OCI-LY7 (cell line): Measurements from ENCODE around the gene POU4F3. TPM values are rescaled to one million over a fixed set of nuclear protein-coding genes. Genes with fewer than 3 reads are reported as not detected.

ENCODE experiments used
- BruUV-seq: library from RNA; stranded (reverse); fragments of 400-500 nt; replicated peaks from 2 replicates; lab custom pipeline; 2021; lab: Mats Ljungman, UMichigan
- CTCF ChIA-PET: fragments of 300-600 bp; sonication (Branson Sonifier 250); formaldehyde crosslinking; loops from one replicate; lab custom pipeline; 2022; ENCODE audit warnings: antibody characterized with exemption; ENCODE audit not compliant: unreplicated experiment; lab: Charles Lee
- POLR2A ChIA-PET: fragments of 300-600 bp; sonication (Branson Sonifier 250); formaldehyde crosslinking; loops from one replicate; lab custom pipeline; 2022; ENCODE audit warnings: antibody characterized with exemption; lab: Charles Lee
- DNase-seq: peaks from one replicate; pipeline ENCODE4 v3.0.0-alpha.2; 2015; ENCODE audit warnings: low spot score
- H2AFZ ChIP-seq: fragments of 200-600 bp; sonication (generic), shearing (Covaris generic); 2 replicates; pipeline ENCODE4 v1.6.1; 2014; ENCODE audit warnings: mild to moderate bottlenecking, antibody characterized with exemption, low read length, moderate library complexity
- H3K27ac ChIP-seq: fragments of 200-600 bp; sonication (generic); 2 replicates; pipeline ENCODE4 v1.5.1; 2014; ENCODE audit warnings: mixed run types, low read depth, mild to moderate bottlenecking, moderate library complexity, low read length, inconsistent platforms; ENCODE audit not compliant: poor library complexity, severe bottlenecking
- H3K36me3 ChIP-seq: fragments of 200-600 bp; sonication (generic); 2 replicates; pipeline ENCODE4 v1.6.1; 2014; ENCODE audit warnings: mild to moderate bottlenecking, antibody characterized with exemption, low read length, moderate library complexity, mixed read lengths; ENCODE audit not compliant: insufficient read depth
- H3K4me1 ChIP-seq: fragments of 200-600 bp; sonication (generic); 2 replicates; pipeline ENCODE4 v1.5.1; 2014; ENCODE audit warnings: mild to moderate bottlenecking, low read length; ENCODE audit not compliant: insufficient read depth, poor library complexity, severe bottlenecking
- H3K4me2 ChIP-seq: fragments of 200-600 bp; sonication (generic); 2 replicates; pipeline ENCODE4 v1.6.1; 2014; ENCODE audit warnings: mild to moderate bottlenecking, low read length
- H3K4me3 ChIP-seq: fragments of 200-600 bp; sonication (generic); 2 replicates; pipeline ENCODE4 v1.5.1; 2014; ENCODE audit warnings: mild to moderate bottlenecking, low read depth, low read length; ENCODE audit not compliant: poor library complexity, severe bottlenecking
- H3K79me2 ChIP-seq: fragments of 200-600 bp; sonication (generic); 2 replicates; pipeline ENCODE4 v1.6.1; 2016; ENCODE audit warnings: low read depth, mild to moderate bottlenecking, low read length, moderate library complexity, mixed read lengths; ENCODE audit not compliant: insufficient read depth
- H3K9me2 ChIP-seq: fragments of 200-600 bp; sonication (generic); 2 replicates; pipeline ENCODE4 v1.6.1; 2016; ENCODE audit warnings: mild to moderate bottlenecking, low read length, mixed read lengths; ENCODE audit not compliant: insufficient read depth
- H3K9me3 ChIP-seq: fragments of 200-600 bp; sonication (generic); 2 replicates; pipeline ENCODE4 v1.6.1; 2014; ENCODE audit warnings: mild to moderate bottlenecking, mixed run types, low read length, mixed read lengths
- H4K20me1 ChIP-seq: fragments of 200-600 bp; sonication (generic); 2 replicates; pipeline ENCODE4 v1.6.1; 2014; ENCODE audit warnings: mild to moderate bottlenecking, antibody characterized with exemption, low read length, moderate library complexity, mixed read lengths; ENCODE audit not compliant: insufficient read depth
- EZH2phosphoT487 ChIP-seq: fragments of 200-600 bp; sonication (generic); IDR thresholded peaks from 2 replicates; pipeline ENCODE4 v1.6.1; 2018; ENCODE audit warnings: low read depth, borderline replicate concordance, mild to moderate bottlenecking, mixed run types, antibody characterized with exemption, low read length, moderate library complexity, mixed read lengths
- intact Hi-C: fragments of 100-400 bp; cut with micrococcal nuclease; formaldehyde crosslinking; loops from one replicate; pipeline ENCODE4 v1.10.0; 2022; ENCODE audit not compliant: unreplicated experiment
- total RNA-seq, 2 experiments: library from RNA; depleted of rRNA in 1 of 2; stranded (reverse); fragments of >200 nt in 1 of 2; shearing (Covaris generic) in 1 of 2; gene quantifications; 2 replicates each; pipeline ENCODE4 v1.2.3, GENCODE V29; 2014 to 2022
- TF ChIP-seq, protein P1 (sequence below): fragments of 200-600 bp; sonication (generic); conservative IDR thresholded peaks from 2 replicates; pipeline ENCODE4 v1.5.1; 2014; ENCODE audit warnings: mild to moderate bottlenecking, antibody characterized with exemption, low read length, moderate library complexity, mixed read lengths

The POU4F3 gene
- total RNA-seq, 2 experiments from 2014 or later: not detected

GRCh38 chr5:146345578-146346366, 7.1 kb downstream of the POU4F3 start:
- no peaks in the 10 kb centered on the region for H4K20me1 ChIP-seq
- no peak for DNase-seq
- H3K27ac ChIP-seq: no peak overlapping the region
- intact Hi-C loops: no loop called here
- no TSS peak for BruUV-seq
- no peak overlapping the region for H3K4me2 ChIP-seq
- no peak overlapping the region for H2AFZ ChIP-seq
- H3K79me2 ChIP-seq: no peaks in the 10 kb centered on the region
- no peaks in the 10 kb centered on the region for H3K4me1 ChIP-seq
- TF ChIP-seq, protein P1, sequence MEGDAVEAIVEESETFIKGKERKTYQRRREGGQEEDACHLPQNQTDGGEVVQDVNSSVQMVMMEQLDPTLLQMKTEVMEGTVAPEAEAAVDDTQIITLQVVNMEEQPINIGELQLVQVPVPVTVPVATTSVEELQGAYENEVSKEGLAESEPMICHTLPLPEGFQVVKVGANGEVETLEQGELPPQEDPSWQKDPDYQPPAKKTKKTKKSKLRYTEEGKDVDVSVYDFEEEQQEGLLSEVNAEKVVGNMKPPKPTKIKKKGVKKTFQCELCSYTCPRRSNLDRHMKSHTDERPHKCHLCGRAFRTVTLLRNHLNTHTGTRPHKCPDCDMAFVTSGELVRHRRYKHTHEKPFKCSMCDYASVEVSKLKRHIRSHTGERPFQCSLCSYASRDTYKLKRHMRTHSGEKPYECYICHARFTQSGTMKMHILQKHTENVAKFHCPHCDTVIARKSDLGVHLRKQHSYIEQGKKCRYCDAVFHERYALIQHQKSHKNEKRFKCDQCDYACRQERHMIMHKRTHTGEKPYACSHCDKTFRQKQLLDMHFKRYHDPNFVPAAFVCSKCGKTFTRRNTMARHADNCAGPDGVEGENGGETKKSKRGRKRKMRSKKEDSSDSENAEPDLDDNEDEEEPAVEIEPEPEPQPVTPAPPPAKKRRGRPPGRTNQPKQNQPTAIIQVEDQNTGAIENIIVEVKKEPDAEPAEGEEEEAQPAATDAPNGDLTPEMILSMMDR: no peak
- TF ChIP-seq EZH2phosphoT487: no peak
- H3K9me2 ChIP-seq: no peaks in the 10 kb centered on the region
- no peak overlapping the region for H3K4me3 ChIP-seq
- ChIA-PET POLR2A (no interaction called here), CTCF (no interaction called here)
- H3K36me3 ChIP-seq: no peaks in the 10 kb centered on the region
- H3K9me3 ChIP-seq: no peaks in the 10 kb centered on the region

GRCh38 chr5:146357126-146357525, 18.5 kb downstream of the POU4F3 start:
- no peak overlapping the region for H3K27ac ChIP-seq
- no peak overlapping the region for H3K4me3 ChIP-seq
- no peaks in the 10 kb centered on the region for H3K9me2 ChIP-seq
- BruUV-seq: no TSS peak
- H2AFZ ChIP-seq: no peak overlapping the region
- H3K79me2 ChIP-seq: no peaks in the 10 kb centered on the region
- no peak for DNase-seq
- ChIA-PET CTCF (no interaction called here), POLR2A (no interaction called here)
- TF ChIP-seq, protein P1: no peak
- TF ChIP-seq EZH2phosphoT487: no peak
- intact Hi-C loops: no loop called here
- no peaks in the 10 kb centered on the region for H4K20me1 ChIP-seq
- H3K4me2 ChIP-seq: no peak overlapping the region
- H3K4me1 ChIP-seq: no peaks in the 10 kb centered on the region
- no peaks in the 10 kb centered on the region for H3K36me3 ChIP-seq
- no peaks in the 10 kb centered on the region for H3K9me3 ChIP-seq

GRCh38 chr5:146359836-146360235, 21.2 kb downstream of the POU4F3 start:
- Histone ChIP-seq H3K36me3 (no peaks in the 10 kb centered on the region), H3K27ac (no peak overlapping the region), H3K4me1 (no peaks in the 10 kb centered on the region), H3K4me2 (no peak overlapping the region), H3K79me2 (no peaks in the 10 kb centered on the region), H2AFZ (no peak overlapping the region), H3K9me3 (no peaks in the 10 kb centered on the region), H3K4me3 (no peak overlapping the region), H4K20me1 (no peaks in the 10 kb centered on the region), H3K9me2 (no peaks in the 10 kb centered on the region)
- no peak for DNase-seq
- ChIA-PET POLR2A (no interaction called here), CTCF (no interaction called here)
- TF ChIP-seq EZH2phosphoT487: no peak
- TF ChIP-seq, protein P1: no peak
- intact Hi-C loops: no loop called here
- BruUV-seq: no TSS peak
